Pons (tissue), 1 donor: Measurements from ENCODE around the gene NOXA1.
"Not testable (repeated sequence)": the region's sequence is repeated elsewhere in the genome, so short reads cannot be mapped to it uniquely, and the experiment has no call there.

Experiments used
- DNase-seq: peaks from one replicate; pipeline ENCODE4 v3.0.0-alpha.2; 2016; ENCODE audit warnings: low spot score

NOXA1 gene, protein sequence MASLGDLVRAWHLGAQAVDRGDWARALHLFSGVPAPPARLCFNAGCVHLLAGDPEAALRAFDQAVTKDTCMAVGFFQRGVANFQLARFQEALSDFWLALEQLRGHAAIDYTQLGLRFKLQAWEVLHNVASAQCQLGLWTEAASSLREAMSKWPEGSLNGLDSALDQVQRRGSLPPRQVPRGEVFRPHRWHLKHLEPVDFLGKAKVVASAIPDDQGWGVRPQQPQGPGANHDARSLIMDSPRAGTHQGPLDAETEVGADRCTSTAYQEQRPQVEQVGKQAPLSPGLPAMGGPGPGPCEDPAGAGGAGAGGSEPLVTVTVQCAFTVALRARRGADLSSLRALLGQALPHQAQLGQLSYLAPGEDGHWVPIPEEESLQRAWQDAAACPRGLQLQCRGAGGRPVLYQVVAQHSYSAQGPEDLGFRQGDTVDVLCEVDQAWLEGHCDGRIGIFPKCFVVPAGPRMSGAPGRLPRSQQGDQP

DNA sequence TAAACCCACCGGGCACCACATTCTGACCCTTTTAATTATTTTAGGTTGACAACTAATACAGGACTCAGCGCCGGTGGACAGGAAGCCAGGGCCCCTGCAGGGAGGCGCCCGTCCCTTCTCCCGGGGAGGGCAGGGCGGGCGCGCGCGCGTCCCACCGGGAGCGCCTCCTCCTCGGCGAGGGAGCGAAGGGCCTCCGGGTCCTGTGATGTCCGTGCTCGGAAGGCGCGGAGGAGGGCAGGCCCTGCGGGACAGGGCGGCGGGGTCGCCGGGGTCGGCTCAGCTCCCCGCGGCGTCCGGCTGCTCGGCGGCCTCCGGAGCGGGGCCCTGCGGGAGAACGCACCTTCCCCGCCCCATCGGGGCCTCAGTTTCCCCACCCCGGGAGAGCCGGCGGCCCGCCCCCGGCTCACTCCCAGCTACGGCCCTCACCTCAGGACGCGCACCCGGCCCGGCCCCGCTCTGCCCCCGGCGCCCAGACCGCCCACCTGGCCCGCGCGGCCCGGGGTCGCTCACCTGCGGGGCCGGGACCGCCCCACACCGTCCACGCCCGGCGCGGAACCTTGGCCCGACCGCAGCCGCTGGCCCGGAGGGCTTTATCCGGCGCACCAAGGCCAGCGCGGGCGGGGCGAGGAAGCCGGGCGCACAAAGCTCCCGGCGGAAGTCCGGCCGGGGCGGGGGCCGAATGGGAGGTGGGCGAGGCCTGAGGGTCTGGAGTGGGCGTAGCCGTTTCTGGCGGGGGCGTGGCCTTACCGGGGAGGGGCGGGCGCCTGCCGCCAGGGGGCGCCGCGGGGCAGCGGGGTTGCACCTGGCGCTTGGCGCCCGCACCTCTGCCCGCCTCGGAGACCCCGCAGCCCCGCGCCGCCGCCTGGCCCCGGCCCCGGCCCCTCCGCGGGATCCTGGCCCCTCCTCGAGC is at the start of gene NOXA1, which contains the start of gene EXD3:
NOXA1 (plus strand) TSS at position 790 of the 910 bp plus-strand sequence. CDS start 137 bp downstream, outside the sequence.
EXD3 (minus strand) TSS at position 559 of the 910 bp plus-strand sequence. CDS start 27,805 bp downstream, outside the sequence.
- peak; percentile 84 for DNase-seq

DNA sequence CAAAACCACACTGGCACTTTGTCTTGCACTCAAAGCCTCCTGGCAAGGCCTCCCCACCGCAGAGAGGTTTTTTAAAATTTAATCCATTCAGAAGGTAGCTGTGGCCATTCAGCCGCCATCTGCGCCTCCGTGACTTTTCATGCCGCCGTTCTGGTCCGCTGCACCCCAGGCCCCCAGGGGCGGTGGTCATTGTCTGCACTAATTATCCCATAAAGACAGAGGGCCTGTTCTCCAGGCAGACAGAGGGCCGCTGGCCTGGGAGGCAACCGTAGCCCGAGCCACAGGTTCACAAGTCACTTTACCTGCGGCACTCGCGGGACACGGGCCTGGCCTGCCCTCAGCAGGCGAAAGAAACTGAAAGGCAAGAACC is 49.6 kb upstream of the NOXA1 start:
- DNase-seq, result no peak

DNA sequence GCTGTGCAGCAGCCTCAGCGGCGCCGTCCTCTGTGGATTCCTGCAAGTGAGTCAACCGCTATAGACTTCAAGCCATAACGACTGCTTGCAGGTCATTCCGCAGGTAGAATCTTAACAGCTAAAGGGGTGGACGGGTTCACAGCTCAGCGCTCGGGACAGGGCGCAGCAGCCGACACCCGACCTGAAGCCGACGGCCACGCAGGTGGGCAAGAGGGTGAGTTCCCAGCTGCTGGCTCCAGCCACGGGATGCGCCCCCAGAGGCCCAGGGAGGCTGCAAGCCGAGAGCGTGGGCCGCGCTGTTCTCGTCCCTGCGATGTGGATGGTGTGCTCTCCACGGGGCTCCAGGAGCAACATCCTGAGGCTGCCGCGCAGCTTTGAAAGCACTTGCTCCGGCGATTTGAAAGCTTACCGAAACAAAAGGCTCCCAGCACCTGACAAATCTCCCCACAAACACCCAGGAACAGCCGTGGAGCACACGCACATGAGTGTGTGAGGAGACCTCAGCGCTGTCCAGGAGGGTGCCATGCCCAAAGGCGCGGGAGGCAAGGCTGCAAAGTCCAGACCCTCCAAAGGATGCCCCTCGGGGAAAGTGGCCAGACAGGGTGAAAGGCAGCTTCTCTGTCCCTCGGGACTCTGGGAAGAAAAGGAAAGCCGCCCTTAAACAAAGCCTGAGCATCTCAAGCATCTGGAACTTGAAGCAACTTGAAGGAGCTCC is 48.9 kb upstream of the NOXA1 start:
- DNase-seq, result no peak

GRCh38 chr9:137375321-137376058 is 47.7 kb upstream of the NOXA1 start:
- no peak for DNase-seq

DNA sequence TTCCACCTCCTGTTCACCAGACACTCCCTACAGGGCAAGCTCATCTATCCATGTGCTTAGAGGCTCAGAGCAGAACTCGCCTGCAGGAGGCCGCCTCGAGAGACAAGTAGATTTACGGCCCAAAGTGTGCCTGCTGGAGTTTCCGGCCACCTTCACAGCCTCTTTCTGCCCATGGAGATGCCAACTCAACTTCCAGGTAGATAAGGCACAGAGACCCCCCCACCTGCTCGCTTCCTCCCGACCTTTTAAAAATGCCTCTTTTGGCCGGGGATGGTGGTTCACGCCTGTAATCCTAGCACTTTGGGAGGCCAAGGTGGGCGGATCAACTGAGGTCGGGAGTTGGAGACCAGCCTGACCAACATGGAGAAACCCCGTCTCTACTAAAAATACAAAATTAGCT is 46.8 kb upstream of the NOXA1 start:
- DNase-seq, result no peak

DNA sequence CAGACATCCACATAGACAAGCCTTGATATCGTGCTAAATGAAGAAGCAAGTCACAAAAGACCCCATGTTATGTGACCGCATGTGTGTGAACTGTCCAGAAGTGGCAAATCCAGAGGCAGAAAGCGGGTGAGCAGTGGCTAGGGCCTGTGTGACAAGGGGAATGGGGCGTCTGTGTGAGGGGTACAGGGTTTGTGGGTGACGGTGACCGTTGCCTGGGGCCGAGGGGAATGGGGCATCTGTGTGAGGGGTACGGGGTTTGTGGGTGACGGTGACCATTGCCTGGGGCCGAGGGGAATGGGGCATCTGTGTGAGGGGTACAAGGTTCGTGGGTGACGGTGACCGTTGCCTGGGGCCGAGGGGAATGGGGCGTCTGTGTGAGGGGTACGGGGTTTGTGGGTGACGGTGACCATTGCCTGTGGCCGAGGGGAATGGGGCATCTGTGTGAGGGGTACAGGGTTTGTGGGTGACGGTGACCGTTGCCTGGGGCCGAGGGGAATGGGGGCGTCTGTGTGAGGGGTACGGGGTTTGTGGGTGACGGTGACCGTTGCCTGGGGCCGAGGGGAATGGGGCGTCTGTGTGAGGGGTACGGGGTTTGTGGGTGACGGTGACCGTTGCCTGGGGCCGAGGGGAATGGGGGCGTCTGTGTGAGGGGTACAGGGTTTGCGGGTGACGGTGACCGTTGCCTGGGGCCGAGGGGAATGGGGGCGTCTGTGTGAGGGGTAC is 44.3 kb upstream of the NOXA1 start:
- not testable (repeated sequence) for DNase-seq

DNA sequence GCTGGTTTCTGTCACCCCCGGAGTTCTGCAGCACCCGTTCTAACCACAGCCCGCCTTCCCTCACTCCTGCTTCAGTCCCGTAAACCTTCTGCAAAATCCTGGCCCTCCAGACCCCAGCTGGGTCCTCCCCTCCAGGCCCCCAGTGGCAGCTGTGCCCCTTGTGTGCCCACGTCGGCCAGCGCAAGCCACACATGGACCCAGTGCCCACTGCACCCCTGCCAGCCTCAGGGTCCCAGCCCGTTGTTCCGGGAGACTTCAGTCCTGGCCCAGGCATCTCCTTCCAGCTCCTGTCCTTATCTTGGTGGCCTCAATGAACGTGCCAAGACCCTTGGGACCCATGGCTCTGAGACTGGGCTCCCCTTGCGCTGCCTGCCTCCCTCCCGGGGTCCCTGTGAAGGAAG is 43.4 kb upstream of the NOXA1 start:
- DNase-seq, result no peak

DNA sequence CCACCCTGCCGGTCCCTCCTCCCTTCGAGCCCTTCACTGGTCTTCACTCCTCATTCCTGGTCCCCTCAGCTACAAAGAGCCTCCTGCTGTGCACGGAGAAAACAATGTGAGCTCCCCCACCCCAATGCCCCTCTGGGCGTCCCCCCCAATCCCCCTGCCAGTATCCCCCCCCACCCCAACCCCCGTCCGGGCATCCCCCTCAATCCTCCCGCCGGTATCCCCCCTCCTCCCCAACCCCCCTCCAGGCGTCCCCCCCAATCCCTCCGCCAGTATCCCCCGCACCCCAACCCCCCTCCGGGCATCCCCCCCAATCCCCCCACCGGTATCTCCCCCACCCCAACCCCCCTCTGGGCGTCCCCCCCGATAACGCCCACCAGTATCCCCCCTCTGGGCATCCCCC is 43.0 kb upstream of the NOXA1 start:
- DNase-seq, result no peak

DNA sequence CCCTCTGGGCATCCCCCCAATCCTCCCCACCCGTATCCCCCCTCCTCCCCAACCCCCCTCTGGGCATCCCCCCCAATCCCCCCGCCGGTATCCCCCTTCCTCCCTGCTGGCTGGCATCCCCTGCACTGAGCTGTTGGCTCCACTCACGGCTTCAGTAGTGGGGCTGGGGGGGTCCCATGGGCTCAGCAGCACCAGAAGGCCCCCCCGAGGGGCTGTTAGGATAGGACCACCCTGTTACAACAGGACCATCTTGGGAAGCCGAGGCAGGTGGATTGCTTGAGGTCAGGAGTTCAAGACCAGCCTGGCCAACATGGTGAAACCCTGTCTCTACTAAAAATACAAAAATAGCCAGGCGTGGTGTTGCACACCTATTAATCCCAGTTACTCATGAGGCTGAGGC is 42.6 kb upstream of the NOXA1 start:
- DNase-seq, result no peak

- DNase-seq, result no peak
Measured at GRCh38 chr9:137381501-137382443, 41.4 kb upstream of the NOXA1 start.

GRCh38 chr9:137382444-137383080 is 40.6 kb upstream of the NOXA1 start:
- DNase-seq, result no peak

DNA sequence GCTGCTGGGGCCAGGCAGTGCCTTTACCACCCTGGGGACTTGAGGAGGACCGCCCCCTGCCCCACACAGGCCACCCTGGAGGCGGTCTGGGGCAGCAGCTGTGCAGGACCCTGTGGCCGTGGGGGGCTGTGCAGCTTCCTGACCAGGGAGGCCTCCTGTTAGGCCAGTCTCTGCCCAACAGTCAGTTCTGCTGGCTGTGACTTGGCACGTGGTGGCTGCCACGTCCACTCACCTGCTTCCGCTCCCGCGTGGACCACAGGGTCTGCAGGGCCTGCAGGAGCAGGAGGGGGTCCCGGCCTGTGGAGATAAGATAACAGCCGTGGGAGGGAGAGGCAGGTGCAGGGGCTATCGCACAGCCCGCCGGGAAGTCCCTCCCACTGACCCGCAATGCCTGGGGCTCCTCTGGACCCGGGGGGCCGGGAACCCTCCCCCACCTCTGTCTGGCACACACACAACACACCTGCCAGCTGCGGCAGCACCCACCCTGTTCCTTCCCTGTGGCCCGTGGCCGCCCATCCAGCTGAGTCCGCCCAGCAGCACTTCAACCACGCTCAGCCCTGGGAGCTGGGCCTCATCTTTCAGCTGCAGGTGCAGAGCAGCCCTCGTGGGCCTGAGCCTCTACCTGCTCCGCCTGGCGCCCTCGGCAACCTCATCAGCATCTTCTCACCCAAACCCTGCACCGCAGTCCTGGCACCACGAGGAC is 40.0 kb upstream of the NOXA1 start:
- no peak for DNase-seq

DNA sequence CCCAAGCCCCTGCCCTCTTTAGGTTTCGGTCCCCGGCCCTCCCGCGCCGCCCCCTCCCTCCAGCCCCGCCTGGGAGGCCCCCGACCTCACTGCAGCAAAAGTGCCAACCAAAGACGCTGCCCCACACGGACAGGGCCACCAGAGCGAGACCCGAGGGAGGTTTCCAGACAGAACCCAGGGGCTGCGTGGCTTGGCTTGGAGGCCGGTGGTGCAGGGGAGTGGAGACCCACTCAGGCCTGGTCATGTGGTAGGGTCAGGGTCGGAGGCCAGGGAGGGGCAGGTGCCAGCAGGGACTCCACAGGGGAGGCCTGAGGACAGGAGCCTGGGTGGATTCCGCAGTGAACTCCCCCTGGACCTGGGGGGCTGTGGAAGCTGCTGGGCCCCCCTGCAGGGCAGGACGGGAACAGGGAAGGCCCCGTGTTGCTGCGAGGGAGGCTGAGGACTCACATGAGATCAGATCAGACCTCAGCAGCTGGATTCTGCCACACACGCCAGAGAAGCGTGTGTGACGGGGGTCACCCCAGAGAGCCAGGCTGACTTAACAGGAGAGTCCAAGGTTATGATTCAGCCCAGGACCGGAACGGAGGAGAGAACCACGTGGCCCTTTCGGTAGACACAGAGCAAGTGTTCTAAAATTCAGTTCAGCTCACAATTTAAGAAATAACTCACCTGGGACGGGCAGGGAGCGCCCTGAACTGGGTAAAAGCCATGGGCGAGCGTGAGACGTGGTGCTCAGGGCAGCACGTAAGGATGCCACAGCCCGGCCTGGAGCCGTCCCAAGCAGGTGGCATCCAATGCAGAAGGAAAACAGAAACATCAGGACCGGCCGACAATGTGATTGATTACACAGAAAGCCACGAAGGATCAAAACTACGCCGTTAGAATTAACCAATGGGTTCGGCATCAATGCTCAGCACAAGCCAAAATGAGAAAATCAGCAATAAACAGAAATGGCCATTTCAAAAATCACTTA is 39.1 kb upstream of the NOXA1 start:
- DNase-seq, result no peak

DNA sequence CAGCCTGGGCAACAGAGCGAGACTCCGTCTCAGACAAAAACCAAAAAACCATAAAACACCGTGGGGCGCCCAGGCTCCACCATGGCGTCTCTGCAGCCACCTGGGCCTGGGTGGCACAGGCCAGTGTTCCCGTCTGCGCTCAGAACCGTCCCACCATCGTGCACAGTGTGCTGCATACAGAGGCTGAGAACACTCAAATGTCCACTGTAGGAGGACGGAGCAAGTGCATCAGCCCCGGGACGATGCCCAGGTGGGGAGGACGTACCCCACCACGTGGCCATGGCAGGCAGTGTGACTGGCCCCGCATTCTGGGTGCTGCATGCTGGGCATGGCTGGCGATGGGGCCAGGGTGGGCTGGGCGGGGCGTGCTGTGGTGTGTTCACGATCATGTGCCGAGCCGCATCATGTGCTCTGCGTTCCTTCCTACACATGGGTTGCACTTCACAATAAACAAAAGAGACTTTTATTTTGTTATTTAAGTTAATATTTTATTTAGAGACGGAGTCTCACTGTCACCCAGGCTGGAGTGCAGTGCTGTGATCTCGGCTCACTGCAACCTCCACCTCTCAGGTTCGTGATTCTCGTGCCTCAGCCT is 38.0 kb upstream of the NOXA1 start:
- DNase-seq, result no peak

- not testable (repeated sequence) for DNase-seq
Measured at GRCh38 chr9:137386507-137387113, 36.6 kb upstream of the NOXA1 start.
